Fibroblast of the aortic adventitia (primary cell): ENCODE results near the gene CBX5. TPM values are rescaled to one million over a fixed set of nuclear protein-coding genes. Genes with fewer than 3 reads are reported as not detected.
"Not testable (repeated sequence)": the region's sequence is repeated elsewhere in the genome, so short reads cannot be mapped to it uniquely, and the experiment has no call there.

Experiments used
- DNase-seq: peaks from one replicate; pipeline ENCODE4 v3.0.0-alpha.2; 2010; ENCODE audit warnings: low read depth
- H3K4me3 ChIP-seq: 2 replicates; pipeline ENCODE4 v1.5.1; 2011; ENCODE audit warnings: low read depth, mild to moderate bottlenecking, control low read depth, low read length, moderate library complexity
- total RNA-seq: library from RNA; depleted of rRNA; stranded (reverse); fragments of >200 nt; gene quantifications from 2 replicates; pipeline ENCODE4 v1.2.3, GENCODE V29; 2012; ENCODE audit warnings: low replicate concordance
- TF ChIP-seq, protein P1 (sequence below): IDR thresholded peaks from 2 replicates; pipeline ENCODE4 v1.5.1; 2011; ENCODE audit warnings: mild to moderate bottlenecking, low read length, control low read depth, inconsistent platforms; ENCODE audit not compliant: insufficient read depth

Gene CBX5
- total RNA-seq, 1 donor = 114 TPM

DNA sequence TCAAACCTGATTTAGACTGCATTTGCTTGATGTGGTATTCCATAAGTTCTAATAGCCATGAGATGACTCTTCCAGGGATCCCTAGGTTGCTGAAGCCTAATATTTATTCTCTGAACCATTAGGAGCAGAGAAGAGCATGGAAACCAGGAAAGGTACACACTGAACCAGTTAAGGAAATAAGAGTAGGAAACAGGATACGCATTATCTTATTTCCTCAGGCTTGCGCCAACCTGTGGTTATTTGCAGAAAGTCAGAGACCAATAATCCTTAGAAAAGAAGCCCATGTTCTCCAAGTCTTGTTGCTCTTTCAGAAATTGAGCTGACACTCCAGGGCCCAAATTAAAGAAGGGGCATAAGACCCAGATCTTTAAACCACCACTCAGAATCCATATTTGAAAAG is 49.4 kb downstream of the CBX5 start:
- TF ChIP-seq, protein P1, sequence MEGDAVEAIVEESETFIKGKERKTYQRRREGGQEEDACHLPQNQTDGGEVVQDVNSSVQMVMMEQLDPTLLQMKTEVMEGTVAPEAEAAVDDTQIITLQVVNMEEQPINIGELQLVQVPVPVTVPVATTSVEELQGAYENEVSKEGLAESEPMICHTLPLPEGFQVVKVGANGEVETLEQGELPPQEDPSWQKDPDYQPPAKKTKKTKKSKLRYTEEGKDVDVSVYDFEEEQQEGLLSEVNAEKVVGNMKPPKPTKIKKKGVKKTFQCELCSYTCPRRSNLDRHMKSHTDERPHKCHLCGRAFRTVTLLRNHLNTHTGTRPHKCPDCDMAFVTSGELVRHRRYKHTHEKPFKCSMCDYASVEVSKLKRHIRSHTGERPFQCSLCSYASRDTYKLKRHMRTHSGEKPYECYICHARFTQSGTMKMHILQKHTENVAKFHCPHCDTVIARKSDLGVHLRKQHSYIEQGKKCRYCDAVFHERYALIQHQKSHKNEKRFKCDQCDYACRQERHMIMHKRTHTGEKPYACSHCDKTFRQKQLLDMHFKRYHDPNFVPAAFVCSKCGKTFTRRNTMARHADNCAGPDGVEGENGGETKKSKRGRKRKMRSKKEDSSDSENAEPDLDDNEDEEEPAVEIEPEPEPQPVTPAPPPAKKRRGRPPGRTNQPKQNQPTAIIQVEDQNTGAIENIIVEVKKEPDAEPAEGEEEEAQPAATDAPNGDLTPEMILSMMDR = no peak
- no peak overlapping the region for H3K4me3 ChIP-seq
- DNase-seq = no peak

DNA sequence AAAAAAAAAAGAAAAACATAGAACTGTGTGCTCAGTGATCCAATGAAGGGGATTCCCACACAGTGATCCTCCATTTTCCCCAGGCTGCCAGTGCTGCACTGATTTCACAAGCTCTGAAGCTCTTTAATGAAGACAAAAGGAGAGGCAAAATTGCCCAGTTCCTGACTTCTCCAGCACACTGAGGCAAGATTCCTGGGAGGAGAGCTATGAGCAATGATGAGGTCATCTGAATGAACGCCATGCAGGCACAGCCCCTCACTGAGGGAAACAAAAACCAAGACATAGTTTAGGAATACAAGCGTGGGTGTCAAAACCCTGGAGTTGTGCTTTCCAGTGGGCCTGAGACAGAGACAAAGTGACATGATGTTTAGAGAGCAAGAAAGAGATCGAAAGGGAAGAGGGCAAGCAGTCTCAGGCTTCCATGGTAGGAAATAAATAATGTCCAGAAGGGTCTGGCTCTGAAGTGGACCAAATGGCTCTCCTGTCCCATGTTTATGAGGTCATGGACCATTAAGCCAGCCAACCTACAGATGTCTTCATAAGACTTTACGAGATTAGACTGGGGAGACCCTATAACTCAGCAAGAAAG is 50.2 kb downstream of the CBX5 start:
- peak; percentile 99 for DNase-seq
- H3K4me3 ChIP-seq = no peak overlapping the region
- TF ChIP-seq, protein P1 = no peak

DNA sequence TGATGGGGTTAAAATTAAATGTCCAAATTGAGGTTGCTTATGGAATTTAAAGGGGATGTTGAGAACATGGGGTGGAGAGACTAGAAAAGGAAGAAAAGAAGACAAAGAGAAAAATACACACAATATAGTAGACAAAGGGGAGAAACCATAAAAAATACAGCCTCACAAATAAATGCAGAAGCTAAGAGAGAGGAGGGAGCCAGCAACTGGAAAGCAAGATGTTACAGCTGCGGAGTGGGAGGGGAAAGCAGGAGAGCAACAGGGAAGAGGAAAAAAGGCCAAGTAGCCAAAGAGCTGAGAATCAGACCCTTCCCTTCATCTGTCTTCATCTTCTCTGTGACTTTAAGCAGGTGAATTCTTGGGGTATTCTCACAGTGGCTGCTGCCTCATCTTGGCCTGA is 51.5 kb downstream of the CBX5 start:
- no peak overlapping the region for H3K4me3 ChIP-seq
- TF ChIP-seq, protein P1 = no peak
- DNase-seq = no peak

DNA sequence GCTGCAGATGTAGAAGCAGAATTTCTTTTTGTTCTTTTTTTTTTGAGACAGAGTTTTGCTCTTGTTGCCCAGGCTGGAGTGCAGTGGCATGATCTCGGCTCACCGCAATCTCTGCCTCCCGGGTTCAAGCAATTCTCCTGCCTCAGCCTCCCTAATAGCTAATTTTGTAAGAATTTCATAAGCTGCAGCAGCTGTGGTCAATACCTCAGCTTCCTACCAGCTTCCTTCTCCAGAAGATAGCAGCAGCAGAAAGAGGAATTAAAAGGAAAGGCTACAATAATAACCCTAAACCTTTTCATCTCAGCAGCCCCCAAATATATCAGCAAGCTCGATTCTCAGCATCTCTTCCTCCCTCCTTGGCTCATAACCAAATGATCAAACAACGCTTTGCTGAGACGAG is 52.0 kb downstream of the CBX5 start:
- not testable (repeated sequence) for H3K4me3 ChIP-seq, DNase-seq

DNA sequence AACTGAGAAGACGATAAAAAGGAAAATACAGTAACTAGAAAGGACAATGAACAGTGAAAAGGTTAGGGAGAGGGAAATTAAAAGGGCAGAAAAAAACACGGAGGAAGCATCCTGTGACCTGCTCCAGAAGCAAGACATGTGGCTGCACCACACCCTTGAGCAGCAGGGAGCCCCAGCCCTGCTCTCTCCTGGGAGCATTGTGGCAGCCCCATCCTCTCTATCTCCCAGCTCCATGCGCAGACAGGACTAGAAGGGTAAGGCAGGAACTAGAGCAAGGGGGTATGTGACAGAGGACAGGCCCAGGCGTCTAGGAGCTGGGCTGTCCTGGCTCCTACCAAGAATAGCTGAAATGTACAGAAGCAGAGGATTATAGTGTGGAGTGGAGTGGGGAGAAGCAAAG is 52.5 kb downstream of the CBX5 start:
- no peak for DNase-seq
- TF ChIP-seq, protein P1 = no peak
- H3K4me3 ChIP-seq = no peak overlapping the region

DNA sequence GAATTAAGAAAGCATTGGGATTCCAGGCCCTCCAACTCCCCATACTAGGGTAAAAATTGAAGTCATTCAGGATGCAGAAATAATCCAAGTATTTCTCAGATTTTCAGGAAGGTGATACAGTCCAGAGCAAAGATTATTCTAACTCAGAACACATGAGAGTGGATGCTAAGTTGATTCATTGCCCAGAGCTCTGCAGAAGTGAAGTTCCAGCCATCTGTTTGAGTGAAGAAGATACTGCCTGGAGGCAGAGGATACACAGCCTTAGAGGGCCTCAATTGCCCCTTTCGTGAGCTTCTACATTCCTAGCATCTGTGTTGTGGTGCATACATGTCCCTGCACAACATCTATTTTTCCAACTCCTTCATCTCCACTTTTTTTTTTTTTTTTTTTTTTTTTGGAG is 54.3 kb downstream of the CBX5 start:
- no peak overlapping the region for H3K4me3 ChIP-seq
- peak; percentile 59 for DNase-seq
- TF ChIP-seq, protein P1 = no peak

DNA sequence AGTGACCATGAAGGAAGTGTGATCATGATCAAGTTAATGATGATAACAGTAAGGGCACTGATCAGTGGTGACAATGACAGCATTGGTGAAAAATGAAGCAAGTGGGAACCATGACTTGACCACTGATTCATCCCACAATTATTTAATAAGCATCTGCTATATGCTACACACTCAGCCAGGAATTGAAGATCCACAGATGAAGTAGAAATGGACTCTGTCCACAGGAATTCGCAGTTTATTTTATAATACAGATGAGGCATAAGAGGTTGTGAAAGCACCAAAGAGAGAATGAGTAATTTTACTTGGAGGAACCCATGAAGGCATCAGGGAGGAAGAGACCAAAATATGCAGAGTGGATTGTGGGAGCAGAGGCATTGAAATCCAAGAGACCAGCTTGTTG is 57.3 kb downstream of the CBX5 start:
- H3K4me3 ChIP-seq = no peak overlapping the region
- DNase-seq = peak; percentile 94
- TF ChIP-seq, protein P1 = no peak
